GM18517 (cell line): ENCODE measurements around the gene TNIK.
A peak's percentile ranks its signal among the peaks of the same experiment; 100 is the strongest.

Experiments used
- ATAC-seq: cut with Tn5 transposase; IDR thresholded peaks from one replicate; pipeline ENCODE4 v1.9.1; 2021; ENCODE audit warnings: mild to moderate bottlenecking, moderate library complexity; ENCODE audit not compliant: unreplicated experiment

The TNIK gene

GRCh38 chr3:171178714-171179113 lies 281.5 kb downstream of the TNIK start:
- no peak for ATAC-seq

DNA sequence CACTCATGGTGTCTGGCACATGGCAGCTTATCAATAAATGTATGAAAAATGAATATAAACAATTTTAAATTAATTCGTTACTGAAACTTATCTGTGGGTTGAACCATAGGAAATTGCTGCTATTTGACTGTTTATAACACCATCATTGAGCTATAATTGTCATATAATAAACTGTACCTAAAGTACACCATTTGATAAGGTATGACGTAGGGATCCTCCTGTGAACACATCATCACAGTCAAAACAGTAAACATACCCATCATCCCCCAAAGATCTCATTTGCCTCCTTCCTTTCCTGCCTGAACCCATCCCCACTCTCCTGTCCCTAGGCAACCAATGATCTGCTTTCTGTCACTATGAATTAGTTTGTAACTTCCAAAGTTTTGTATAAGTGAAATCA lies 282.7 kb downstream of the TNIK start:
- ATAC-seq = no peak

- no peak for ATAC-seq
Measured at GRCh38 chr3:171177056-171177455, 283.1 kb downstream of the TNIK start.

- no peak for ATAC-seq
Measured at GRCh38 chr3:171176244-171176933, 283.8 kb downstream of the TNIK start.

GRCh38 chr3:171175741-171176234 lies 284.4 kb downstream of the TNIK start:
- no peak for ATAC-seq

DNA sequence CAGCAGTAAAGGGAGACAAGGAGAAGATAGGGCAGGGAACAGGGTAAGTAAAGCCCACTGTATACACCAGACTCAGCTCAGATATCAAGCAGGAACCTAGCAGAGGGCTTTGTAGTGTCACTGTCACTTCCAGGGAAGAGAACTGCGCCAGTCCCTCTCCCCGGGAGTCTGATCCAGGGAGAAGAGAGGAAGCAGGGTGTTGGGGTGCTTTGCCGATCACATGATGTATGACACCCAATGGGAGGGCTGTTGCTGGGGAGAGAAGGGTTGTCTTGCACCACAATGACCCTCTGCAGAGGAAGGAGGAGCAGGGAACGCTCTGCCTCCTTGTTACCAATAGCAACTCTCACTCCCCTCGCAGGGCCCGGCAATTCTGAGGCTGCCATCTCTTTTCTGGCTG lies 286.5 kb downstream of the TNIK start:
- no peak for ATAC-seq

DNA sequence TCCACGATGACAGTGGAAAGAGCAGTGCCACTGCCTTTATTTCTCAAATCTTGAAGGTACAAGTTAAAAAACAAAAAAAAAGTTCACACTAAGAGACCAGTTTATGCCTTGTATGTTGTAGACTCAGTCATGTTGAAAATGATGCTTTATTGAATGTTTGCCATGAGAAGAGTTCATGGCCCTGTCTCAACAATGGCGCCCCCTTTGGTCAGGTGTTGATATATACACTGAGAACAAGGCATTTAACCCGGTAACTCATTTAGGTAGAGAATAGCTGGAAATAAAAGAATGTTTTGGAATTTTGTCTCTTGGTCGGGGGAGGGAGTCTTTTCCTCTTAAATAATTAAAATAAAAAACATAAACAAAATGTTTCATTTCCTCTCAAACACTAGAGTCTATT lies 288.1 kb downstream of the TNIK start:
- no peak for ATAC-seq

- no peak for ATAC-seq
Measured at GRCh38 chr3:171169866-171170265, 290.3 kb downstream of the TNIK start.

DNA sequence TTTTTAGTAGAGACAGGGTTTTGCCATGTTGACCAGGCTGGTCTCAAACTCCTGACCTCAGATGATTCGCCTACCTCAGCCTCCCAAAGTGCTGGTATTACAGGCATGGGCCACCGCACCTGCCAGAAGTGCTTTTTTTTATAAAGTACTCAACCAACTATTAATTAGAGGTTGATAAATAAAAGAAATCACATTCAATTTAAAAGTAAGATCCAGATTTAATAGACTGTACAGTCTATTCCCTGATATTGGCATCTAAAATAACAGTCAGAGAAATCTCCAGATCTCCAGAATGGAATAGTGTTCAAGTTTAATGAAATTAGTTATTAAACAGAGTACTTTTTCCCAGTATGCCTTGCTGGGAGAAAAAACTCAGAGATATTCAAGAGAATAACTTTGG lies 290.8 kb downstream of the TNIK start:
- no peak for ATAC-seq

DNA sequence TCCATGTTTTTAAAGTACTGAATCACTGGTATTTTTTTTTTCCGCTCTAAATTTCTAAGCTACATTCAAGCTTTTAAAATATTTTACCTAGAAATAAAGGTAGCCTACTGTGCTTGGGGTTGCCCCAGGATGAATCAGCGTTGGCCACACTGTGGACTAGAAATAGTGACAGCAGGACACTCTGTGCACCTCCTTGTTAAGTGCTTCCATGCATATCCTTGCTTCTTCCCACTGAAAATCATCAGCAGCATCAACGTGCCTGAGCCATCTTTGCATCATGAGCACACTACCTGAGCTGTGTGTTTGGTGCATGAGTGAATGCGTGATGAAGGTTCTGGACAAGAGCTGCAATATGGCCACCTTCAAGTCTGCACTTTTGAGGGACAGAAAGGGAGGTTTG lies 291.7 kb downstream of the TNIK start:
- no peak for ATAC-seq

DNA sequence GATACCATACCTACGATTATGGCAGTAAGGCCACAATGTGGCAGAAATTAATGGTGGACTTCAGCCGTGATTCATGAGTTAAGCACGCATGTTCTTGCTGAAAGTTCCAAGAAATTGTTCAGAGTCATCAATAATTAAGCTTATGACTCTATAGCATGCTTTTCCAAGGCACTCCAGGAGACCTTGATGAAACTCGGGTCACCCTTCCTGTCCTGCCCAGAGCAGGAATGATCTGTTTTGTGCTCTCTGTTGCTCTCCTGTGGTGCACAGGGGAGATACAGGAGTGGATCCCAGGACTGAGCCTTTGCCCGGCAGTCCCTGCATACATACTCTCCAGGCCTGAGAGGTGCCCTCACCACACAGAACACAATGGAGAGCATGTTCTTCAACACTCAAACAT lies 292.1 kb downstream of the TNIK start:
- ATAC-seq = no peak

DNA sequence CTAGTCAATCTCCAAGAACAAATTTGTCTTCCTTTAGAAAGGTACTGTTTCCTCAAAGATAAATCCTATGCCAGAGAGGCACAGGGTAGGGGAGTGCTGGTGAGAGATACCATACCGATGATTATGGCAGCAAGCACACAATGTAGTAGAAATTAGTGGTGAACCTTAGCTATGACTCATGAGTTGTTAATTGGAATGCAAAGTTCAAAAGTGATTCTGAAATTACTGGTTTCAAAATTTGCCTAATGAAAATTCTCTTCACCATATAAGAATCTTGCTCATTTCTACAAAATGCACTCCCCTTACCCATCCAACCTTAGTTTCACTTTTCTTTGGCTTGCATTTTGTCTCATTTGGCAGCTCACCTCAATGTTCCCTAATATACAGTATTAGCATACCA lies 294.2 kb downstream of the TNIK start:
- peak; percentile 47 for ATAC-seq

DNA sequence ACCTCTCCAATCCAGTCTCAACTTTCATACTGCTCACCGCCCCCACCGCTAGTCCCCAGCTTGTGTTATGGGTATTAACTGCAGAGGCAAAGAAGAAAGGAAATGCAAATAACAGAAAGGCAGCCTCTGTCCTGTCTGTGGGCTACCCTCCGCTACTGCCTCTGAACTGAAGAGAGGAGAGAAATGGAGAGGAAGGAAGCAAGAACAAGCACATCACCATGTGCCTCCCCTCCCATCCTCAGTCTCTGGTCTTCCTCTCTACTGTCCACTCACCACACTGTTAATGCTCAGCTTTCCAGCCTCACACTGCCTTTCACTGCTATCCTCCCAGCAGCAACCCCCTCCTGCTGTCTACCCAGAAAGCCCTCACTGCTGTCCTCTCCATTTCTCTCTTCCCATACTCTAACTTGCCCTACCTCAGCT lies 294.7 kb downstream of the TNIK start:
- ATAC-seq = no peak

- ATAC-seq = no peak
Measured at GRCh38 chr3:171164067-171164465, 296.1 kb downstream of the TNIK start.

GRCh38 chr3:171163101-171164066 lies 296.8 kb downstream of the TNIK start:
- ATAC-seq = no peak

DNA sequence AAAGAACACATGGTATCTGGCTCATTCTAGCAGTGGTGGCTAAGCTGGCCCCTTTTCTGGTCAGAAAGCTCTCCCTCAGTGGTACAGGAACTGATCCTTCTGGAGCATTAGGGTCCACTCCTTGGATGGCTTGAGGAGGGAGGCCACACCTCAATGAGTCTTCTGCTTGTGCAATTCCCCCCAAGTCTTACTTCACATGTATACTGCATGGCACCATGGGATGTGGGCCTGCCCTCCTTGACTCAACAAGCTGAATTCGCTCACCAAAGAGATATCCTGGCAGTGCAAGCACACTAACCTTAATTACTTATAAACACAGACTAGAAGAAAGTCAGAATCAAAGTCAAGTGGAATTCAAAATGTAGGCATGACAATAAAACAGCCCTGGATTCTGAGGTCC lies 299.9 kb downstream of the TNIK start:
- ATAC-seq = no peak

DNA sequence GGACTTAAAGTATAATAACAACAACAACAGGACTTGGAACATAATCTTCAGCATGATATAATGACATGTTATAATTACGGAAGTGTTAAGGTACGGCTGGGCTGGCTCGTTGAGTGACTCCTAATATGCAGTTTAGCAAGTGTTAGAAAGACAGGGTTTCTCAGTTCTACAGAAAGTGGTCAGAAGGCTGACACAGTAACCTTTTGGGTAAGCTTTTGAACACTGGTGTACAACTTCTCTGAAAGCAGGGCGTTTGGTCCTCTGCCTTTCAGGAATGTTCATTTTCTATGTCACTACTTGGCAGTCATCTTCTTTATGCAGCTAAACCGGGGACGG lies 300.4 kb downstream of the TNIK start:
- ATAC-seq = no peak

DNA sequence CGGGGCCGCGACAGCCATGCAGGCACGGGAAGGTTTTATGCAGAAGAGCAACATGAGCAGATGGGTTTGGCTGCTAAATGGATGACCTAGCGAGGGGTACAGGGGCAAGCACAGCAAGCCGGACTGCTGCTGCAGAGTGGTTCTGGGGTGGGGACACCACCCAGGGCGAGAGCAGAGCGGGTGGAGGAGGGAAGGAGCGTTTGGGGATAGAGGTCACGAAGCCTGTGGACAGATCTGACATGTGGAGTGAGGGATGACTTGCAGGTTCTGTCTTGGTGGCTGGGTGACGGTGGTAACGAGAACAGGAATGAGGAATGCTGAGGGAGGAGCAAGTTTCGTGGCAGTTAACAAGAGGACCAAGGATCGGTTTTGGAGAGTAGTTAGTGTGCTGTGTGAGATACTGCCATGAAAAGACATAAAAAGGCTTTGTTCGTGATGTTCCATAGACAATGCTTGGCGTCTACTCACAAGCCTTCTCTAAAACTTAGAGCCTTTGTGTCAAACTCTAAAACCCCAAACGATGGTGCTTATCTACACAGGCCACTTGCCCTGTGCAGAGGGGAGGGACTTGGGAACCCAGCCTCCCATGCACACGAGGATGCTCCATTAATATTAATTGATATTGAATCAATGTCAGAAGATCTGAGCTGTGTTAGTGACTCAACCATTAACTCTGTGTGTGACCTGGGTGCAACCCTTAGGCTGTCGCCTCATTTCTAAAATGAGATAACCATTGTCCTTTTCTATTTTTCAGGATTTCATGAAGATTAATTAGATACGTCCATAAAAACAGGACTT lies 301.0 kb downstream of the TNIK start:
- ATAC-seq = no peak

GRCh38 chr3:171157980-171158379 lies 302.2 kb downstream of the TNIK start:
- no peak for ATAC-seq

DNA sequence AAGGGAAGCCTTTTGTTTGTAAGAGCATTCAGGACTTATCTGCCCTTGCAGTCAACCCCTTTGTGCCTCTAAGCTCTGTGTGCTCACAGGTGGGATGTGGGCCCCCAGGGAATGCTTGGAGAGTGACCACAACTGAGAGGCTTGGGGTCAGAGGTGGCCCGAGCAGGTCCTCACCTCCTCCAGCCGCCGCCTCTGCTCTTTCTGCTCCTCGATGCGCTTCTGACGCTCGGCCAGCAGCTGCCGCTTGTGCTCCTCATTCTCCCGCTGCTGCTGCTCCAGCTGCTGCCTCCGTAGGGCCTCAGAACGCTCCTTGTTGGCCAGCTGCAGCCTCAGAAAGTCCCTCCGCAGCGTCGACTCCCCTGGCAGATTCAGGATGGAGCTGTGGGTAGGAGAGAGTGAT lies 302.9 kb downstream of the TNIK start:
- no peak for ATAC-seq

DNA sequence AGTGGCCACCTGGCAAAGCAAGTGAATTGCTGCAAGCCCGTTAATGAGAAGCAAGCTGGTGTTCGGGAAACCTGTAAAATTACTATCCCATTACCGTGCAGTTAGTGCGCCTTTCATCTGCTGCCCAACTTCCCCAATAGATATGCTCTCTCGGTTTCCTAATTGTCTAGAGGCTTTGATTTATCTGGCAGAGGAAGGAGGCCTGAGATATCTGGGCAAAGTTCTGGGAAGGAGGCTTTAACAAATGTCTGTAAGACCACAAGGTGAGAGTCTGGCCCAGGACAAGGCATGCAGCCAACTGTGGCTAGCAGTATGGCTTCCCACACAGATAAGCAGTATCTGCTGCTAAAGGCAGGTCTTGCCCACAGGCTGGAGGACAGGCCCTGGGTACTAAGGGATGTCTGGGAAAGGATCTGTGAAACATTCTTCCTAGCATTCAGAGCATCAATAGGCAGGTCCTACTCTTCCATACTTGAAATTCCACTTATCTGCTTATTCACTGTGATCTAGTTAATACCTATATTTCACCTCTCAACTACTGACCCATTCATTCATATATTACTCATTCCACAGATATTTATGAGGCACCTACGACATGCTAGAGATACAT lies 303.7 kb downstream of the TNIK start:
- ATAC-seq = no peak
